GM19351 (cell line): Measurements from ENCODE around the gene RIC8B.
A peak's percentile ranks its signal among the peaks of the same experiment; 100 is the strongest.
"Not testable (repeated sequence)": the region's sequence is repeated elsewhere in the genome, so short reads cannot be mapped to it uniquely, and the experiment has no call there.

Source experiments
- ATAC-seq: cut with Tn5 transposase; IDR thresholded peaks from one replicate; pipeline ENCODE4 v1.9.1; 2021; ENCODE audit warnings: mild to moderate bottlenecking, moderate library complexity; ENCODE audit not compliant: unreplicated experiment

The RIC8B gene

DNA sequence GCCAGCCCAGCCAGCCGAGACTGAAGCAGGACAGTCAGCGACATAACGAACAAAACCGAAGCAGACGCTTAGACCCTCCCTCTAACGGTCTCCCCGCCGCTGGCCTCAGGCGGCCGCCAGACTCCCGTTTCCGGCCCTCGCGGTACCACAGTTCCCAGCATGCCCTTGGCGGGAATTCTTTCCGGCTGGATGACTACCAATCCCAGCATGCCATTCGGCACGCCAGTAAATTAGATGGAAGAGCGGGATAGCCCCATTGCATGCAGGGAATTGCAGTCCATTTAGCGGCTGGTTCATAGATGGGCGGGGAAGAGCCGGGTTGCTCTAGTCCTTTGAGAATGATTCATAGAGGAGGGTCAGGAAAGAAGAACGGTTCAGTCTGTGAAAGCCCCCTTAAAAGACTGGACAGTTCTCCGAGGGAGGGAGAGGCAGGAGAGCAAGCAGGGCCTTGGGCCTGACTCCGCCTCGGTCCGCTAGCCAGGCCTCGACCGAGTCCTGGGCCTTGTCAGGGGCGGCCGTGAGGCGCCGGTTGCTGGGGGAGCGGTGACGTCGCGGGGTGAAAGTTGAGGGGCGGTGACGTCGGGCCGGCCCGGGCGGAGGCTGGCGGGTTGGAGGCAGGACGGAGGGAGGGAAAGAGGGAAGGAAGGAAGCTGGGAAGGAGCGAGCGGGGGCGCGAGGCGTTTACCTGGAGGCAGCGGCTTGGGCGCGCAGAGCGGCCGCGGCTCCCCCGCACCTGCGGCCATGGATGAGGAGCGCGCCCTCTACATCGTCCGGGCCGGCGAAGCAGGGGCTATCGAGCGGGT lies at the start of gene RIC8B:
Gene RIC8B (plus strand): TSS at position 678 of the 803 bp plus-strand sequence. CDS start 64 bp downstream, at position 742.
- ATAC-seq, result peak; percentile 91

GRCh38 chr12:106724934-106725333 lies 49.5 kb upstream of the RIC8B start:
- no peak for ATAC-seq

DNA sequence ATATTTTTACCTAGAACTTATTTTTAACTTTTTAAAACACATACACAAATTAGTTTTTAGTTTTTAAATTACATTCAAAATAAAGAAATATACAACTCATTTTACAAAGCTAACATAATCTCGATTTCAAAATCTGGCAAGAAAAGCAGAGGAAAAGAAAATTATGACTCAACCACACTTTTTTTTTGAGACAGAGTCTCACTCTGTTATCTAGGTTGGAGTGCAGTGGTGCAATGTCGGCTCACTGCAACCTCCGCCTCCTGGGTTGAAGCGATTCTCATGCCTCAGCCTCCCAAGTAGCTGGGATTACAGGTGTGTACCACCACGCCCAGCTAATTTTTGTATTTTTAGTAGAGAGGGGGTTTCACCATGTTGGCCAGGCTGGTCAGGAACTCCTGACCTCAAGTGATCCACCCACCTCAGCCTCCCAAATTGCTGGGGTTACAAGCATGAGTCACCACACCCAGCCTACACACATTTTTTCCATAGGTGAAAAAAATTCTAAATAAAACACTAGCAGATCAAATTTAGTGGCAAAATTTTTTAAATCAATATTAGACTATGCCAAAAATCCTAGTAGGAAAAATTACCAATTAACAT lies 47.8 kb upstream of the RIC8B start:
- ATAC-seq, result not testable (repeated sequence)

DNA sequence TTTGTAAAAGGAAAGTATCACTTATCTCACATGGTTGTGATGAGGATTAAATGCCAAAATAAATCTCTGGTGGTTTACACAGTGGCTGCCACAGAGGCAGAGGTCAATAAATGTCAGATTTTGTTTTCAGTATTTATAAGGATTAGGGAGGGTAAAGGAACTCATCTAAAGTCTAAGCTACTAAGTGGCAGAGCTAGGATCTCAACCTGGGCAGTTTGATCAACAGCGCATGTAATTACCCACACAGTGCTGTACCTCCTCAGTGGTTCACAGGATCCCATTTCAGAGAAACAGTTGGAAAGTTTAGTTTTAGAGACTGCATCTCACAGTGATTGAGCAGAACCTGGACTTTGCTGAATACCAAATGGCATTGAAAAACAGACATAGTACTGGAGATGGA lies 44.9 kb upstream of the RIC8B start:
- ATAC-seq, result no peak

GRCh38 chr12:106732890-106733289 lies 41.6 kb upstream of the RIC8B start:
- no peak for ATAC-seq

- no peak for ATAC-seq
Observed at GRCh38 chr12:106733660-106734059, 40.8 kb upstream of the RIC8B start.

GRCh38 chr12:106736051-106736957 lies 38.2 kb upstream of the RIC8B start:
- no peak for ATAC-seq

DNA sequence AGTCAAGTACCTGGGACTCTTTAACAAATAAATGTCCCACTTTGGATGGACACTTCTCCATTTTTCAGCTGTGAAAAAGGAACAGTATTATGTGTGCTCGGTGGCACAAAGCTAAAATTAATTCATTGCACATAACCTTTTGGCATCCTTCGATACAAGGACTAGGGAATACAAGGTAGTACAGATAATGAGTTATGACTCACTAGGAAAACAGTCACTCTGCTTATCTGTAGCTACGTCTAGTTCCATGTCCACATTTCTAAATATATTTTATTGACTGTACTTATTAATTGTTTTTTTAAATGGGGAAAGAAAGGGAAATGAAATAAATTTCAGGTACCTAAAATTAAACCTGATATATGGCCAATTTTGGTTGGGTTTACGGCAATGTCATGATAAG lies 35.2 kb upstream of the RIC8B start:
- no peak for ATAC-seq

GRCh38 chr12:106739815-106740530 lies 34.5 kb upstream of the RIC8B start:
- ATAC-seq, result no peak

- no peak for ATAC-seq
Observed at GRCh38 chr12:106740818-106741217, 33.7 kb upstream of the RIC8B start.

DNA sequence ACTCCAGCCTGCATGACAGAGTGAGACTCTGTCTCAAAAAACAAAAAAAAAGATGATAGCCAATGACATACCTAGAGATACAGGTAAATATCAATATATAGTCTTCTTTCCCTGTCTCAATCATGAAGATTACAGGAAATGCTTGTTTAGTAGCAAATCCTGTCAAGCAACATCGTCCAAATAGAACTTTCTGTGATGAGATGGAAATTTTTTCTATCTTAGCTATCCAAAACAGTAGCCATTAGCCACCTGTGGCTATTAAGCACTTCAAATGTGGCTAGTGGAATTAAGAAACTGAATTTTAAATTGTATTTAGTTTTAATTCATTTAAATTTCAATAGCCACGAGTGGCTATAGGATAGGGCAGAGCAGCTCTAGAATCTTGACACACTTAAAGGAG lies 33.2 kb upstream of the RIC8B start:
- ATAC-seq, result no peak

GRCh38 chr12:106743270-106743988 lies 31.1 kb upstream of the RIC8B start:
- ATAC-seq, result no peak

DNA sequence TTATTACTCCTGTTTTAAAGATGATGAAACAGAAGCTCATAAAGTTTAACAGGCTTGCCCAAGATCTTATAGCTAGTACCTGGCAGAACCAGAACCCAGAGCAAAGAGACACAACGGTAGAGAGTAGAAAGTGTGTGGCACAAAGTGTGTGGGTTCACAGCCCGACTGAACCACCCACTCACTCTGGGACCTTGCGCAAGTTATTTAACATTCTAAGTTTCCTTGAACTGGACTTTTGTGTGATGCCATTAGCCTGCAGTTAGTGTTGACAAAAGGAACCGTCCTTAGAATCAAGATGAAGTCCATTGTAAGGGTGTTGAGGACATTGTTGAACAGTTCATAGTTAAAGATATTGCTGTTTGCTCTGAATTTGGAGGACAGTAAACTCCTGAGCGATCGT lies 29.9 kb upstream of the RIC8B start:
- no peak for ATAC-seq

- no peak for ATAC-seq
Observed at GRCh38 chr12:106745181-106745745, 29.2 kb upstream of the RIC8B start.

- ATAC-seq, result no peak
Observed at GRCh38 chr12:106747973-106748436, 26.5 kb upstream of the RIC8B start.

DNA sequence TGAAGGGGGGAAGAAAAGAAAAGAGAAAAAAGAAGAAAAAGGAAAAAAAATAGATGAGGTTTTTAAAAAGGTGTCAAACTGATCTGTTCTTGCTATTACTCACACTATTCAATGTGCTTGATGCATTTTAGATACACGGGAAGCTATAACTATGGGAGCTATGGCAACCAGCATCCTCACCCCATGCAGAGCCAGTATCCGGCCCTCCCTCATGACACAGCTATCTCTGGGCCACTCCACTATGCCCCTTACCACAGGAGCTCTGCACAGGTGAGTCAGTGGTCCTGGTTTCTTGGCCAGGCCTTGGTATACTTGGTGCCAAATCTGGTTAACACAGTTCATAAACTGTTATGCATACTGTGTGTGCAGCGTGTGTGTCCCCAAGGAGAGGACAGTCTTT lies 24.0 kb upstream of the RIC8B start:
- ATAC-seq, result no peak

- peak; percentile 99 for ATAC-seq
Observed at GRCh38 chr12:106753526-106753925, 21.0 kb upstream of the RIC8B start.

DNA sequence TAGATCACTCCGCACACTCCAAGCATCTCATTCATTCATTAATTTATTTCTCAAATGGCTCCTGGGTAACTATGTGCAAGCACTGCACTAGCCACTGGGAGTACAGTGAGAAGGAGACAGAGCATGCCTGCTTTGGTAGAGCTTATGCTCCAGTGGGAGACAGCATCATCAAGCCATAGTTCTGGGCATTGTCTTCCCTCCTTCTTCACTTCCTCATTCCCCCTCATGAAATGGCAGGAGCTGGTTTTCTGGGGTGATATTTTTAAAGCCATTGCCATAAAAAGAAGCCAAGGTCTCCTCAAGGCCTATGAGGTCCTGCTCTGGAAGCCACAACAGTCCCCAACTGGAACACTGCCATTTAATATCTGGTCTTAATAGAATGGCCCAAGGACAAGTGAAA lies 20.2 kb upstream of the RIC8B start:
- ATAC-seq, result no peak

GRCh38 chr12:106757623-106758348 lies 16.7 kb upstream of the RIC8B start:
- no peak for ATAC-seq
